Lung microvascular endothelial cell (primary cell): ENCODE results near the gene ROM1. TPM values are rescaled to one million over a fixed set of nuclear protein-coding genes. Genes with fewer than 3 reads are reported as not detected.
A peak's percentile ranks its signal among the peaks of the same experiment; 100 is the strongest.
"Not testable (repeated sequence)": the region's sequence is repeated elsewhere in the genome, so short reads cannot be mapped to it uniquely, and the experiment has no call there.

Experiments
- DNase-seq, 2 donors: peaks; one replicate each; pipeline versions ENCODE4 v3.0.0 to v3.0.0-alpha.2; 2010; ENCODE audit warnings: low read depth in 2 of 2
- total RNA-seq: library from RNA; depleted of rRNA; stranded (reverse); fragments of >200 nt; gene quantifications from 2 replicates; pipeline ENCODE4 v1.2.1, GENCODE V29; 2014

The ROM1 gene
- total RNA-seq, 1 donor from 2014 or later = 2.4 TPM

DNA sequence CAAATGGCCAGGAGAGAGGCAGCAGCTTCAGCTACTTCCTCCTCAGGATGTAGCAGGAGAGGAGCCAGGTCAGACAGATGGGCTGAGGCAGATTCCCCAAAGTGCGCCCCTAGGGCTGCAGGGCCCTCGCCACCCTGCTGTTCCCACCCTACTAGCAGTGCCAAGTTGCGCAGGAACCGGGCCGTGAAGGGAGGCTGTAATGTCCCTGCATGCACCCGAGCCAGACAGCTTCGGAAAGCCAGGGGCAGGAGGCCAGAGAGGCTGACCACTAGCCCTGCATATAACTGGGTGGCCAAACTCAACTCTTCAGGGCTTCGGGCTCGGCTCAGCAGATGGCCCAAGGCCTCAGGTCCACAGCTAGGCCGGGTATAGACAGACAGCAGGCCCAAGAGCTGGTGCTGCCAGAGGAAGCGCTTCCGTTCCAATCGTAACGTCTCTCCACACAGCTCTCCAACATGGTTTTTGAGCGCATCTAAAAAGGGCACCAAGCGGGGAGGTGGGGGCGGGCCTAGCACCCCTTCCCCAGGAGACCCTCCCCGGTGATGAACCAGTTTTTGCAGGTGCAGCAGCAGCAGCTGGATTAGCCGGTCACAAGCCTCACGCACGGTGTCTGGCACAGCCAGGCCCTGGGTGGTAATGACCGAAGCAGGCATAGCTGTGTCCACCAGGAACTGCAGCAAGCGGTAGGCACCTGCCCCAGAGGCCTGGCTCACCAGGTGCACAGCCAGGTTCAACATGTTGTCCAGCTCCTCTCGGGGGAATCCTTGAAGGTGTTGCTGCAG, 35.3 kb downstream of the ROM1 start:
- no peak for DNase-seq

DNA sequence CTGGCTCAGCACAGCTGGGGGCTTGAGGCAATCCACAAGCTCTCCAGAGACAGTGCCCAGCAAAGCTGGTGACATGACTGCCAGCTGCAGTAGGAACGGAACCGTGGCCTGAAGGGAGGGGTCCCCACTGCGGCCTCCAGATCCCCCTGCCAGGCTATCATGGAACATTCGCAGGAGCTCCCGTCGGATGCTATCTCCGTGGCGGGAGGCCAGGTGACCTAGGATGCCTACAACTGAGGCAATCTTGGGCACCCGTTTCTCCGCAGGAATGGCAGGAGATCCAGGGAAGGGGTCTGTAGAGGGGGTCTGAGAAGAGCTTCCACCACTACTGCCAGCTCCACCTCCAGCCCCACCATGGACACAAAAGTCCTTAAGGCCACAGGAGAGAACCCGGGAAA, 35.9 kb downstream of the ROM1 start:
- no peak for DNase-seq

DNA sequence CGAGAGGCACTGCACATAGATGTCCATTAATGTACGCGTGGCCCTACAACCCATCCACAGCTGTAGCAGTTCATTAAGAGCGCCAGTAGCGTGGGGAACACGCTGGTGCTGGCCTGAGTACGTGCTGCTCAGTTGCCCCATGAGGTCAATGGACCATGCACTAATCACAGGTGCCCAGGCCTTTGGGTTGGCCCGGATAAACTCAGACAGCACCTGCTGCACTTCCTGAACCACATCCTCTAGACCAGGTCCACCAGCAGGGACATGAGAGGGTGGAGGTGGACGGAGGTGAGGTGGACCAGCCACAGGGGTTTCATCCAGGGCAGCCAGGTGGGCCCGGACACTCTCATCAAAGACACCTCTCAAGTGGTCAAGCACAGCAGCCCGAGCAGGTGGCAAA, 36.4 kb downstream of the ROM1 start:
- no peak for DNase-seq

GRCh38 chr11:62650283-62650682, 37.2 kb downstream of the ROM1 start:
- not testable (repeated sequence) for DNase-seq

DNA sequence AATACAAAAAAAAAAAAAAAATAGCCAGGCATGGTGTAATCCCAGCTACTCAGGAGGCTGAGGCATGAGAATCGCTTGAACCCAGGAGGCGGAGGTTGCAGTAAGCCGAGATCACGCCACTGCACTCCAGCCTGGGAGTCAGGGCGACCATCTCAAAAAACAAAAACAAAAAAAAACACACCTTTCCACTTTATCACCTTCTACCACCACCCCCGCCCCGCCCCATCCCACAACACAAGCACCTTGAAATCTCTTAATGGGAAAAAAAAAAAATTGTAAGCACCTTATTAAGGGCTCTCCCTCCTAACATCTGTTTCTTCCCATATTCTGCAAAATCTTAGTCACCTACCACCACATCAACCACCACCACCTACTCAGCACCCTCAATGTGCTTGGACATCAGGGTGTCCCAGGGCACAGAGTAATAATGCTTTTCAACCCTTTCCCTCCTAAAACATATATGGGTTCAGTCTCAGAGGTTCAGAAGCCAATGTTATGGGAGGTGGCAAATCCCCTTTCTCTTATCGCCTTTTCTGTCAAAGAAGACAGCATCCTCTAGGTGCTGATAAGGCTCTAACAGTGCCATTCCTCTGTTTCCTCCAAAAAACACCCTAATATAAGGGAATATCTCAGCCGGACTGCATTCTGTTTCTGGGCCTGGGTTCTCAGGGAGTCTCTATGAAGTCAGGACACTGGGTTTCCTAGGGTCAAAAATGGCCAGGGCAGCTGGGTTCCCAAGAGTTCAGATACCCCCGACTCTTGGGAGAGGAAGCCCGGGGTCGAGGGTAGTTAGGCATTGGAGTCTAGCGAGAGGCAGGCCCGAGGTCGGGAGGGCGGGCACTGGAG, 39.3 kb downstream of the ROM1 start:
- no peak for DNase-seq

- no peak for DNase-seq
These were observed 41.2 kb downstream of the ROM1 start for GRCh38 chr11:62654297-62654696.

GRCh38 chr11:62656796-62657429, 43.9 kb downstream of the ROM1 start:
- no peak for DNase-seq

- peak; percentile 55 to 58 for DNase-seq
These were observed 51.5 kb downstream of the ROM1 start for GRCh38 chr11:62664405-62665074.

Other genes with a start within 250 kb of the ROM1 start
- gene SCGB1A1, start 194.2 kb upstream of the ROM1 start, total RNA-seq = not detected in 2 replicates
- 214 and 215 TPM in 2 replicates for gene AHNAK, start 66.5 kb upstream of the ROM1 start, total RNA-seq
- 1,150 and 1,533 TPM in 2 replicates for gene EEF1G, start 39.4 kb upstream of the ROM1 start, total RNA-seq
- gene TUT1, start 21.7 kb upstream of the ROM1 start, total RNA-seq = 7.6 and 14.5 TPM in 2 replicates
- gene MTA2, start 11.4 kb upstream of the ROM1 start, total RNA-seq = 147 and 148 TPM in 2 replicates
- gene EML3, start 482 bp upstream of the ROM1 start, total RNA-seq = 19.0 and 25.2 TPM in 2 replicates
- 12.0 and 15.1 TPM in 2 replicates for gene B3GAT3, start 8.7 kb downstream of the ROM1 start, total RNA-seq
- 170 and 189 TPM in 2 replicates for gene GANAB, start 33.4 kb downstream of the ROM1 start, total RNA-seq
- 13.5 and 19.6 TPM in 2 replicates for gene INTS5, start 40.0 kb downstream of the ROM1 start, total RNA-seq
- gene C11orf98, start 52.0 kb downstream of the ROM1 start, total RNA-seq = 25.5 and 37.5 TPM in 2 replicates
- 4.8 and 6.3 TPM in 2 replicates for gene CSKMT, start 52.1 kb downstream of the ROM1 start, total RNA-seq
- gene UQCC3, start 58.4 kb downstream of the ROM1 start, total RNA-seq = 8.3 and 9.9 TPM in 2 replicates
- 1.5 and 1.6 TPM in 2 replicates for gene LBHD1, start 59.0 kb downstream of the ROM1 start, total RNA-seq
- 126 and 131 TPM in 2 replicates for gene UBXN1, start 65.8 kb downstream of the ROM1 start, total RNA-seq
- 0.22 and 0.60 TPM in 2 replicates for gene LRRN4CL, start 76.3 kb downstream of the ROM1 start, total RNA-seq
- gene BSCL2, start 94.2 kb downstream of the ROM1 start, total RNA-seq = 17.7 and 26.4 TPM in 2 replicates
- not detected in 2 replicates for gene GNG3, start 94.4 kb downstream of the ROM1 start, total RNA-seq
- 7.0 and 9.7 TPM in 2 replicates for gene HNRNPUL2, start 114.2 kb downstream of the ROM1 start, total RNA-seq
- 23.4 and 24.6 TPM in 2 replicates for gene TTC9C, start 115.2 kb downstream of the ROM1 start, total RNA-seq
- gene ZBTB3, start 140.9 kb downstream of the ROM1 start, total RNA-seq = 7.4 and 11.7 TPM in 2 replicates
- gene POLR2G, start 148.3 kb downstream of the ROM1 start, total RNA-seq = 58.0 and 60.7 TPM in 2 replicates
- gene TAF6L, start 158.1 kb downstream of the ROM1 start, total RNA-seq = 19.8 and 31.9 TPM in 2 replicates
- gene TMEM179B, start 174.1 kb downstream of the ROM1 start, total RNA-seq = 20.3 and 39.3 TPM in 2 replicates
- 8.7 and 13.5 TPM in 2 replicates for gene TMEM223, start 178.7 kb downstream of the ROM1 start, total RNA-seq
- gene NXF1, start 192.2 kb downstream of the ROM1 start, total RNA-seq = 7.6 and 12.3 TPM in 2 replicates
- 29.4 and 33.3 TPM in 2 replicates for gene STX5, start 218.8 kb downstream of the ROM1 start, total RNA-seq
- gene TEX54, start 219.6 kb downstream of the ROM1 start, total RNA-seq = not detected in 2 replicates
- 75.4 and 81.7 TPM in 2 replicates for gene WDR74, start 226.3 kb downstream of the ROM1 start, total RNA-seq